Liver (tissue), 9 donors: ENCODE data around the gene SOD1. TPM values are rescaled to one million over a fixed set of nuclear protein-coding genes. Genes with fewer than 3 reads are reported as not detected.

ENCODE experiments used
- DNase-seq: peaks from one replicate; pipeline ENCODE4 v3.0.0-alpha.2; 2017; ENCODE audit warnings: low spot score
- H3K27ac ChIP-seq, 2 donors: one replicate each; pipeline ENCODE4 v1.7.0; 2013; ENCODE audit warnings: inconsistent platforms in 2 of 2, low read length in 2 of 2, control low read depth in 1 of 2, low read depth in 1 of 2, mild to moderate bottlenecking in 1 of 2
- H3K27me3 ChIP-seq, 4 donors: one replicate each; pipeline versions ENCODE4 v1.6.1 to v1.7.0; 2013; ENCODE audit warnings: low read length in 3 of 4, inconsistent platforms in 1 of 4, mild to moderate bottlenecking in 1 of 4, moderate library complexity in 1 of 4; ENCODE audit not compliant: control insufficient read depth in 4 of 4, insufficient read depth in 4 of 4
- H3K36me3 ChIP-seq, 4 donors: one replicate each; pipeline versions ENCODE4 v1.6.1 to v1.7.0; 2013; ENCODE audit warnings: low read length in 3 of 4, mild to moderate bottlenecking in 3 of 4, low read depth in 1 of 4, moderate library complexity in 1 of 4; ENCODE audit not compliant: control insufficient read depth in 4 of 4, insufficient read depth in 3 of 4
- H3K4me1 ChIP-seq, 4 donors: one replicate each; pipeline versions ENCODE4 v1.6.1 to v1.7.0; 2013; ENCODE audit warnings: low read length in 3 of 4, mild to moderate bottlenecking in 3 of 4, moderate library complexity in 1 of 4; ENCODE audit not compliant: control insufficient read depth in 4 of 4, insufficient read depth in 4 of 4
- H3K4me3 ChIP-seq, 3 donors: one replicate each; pipeline versions ENCODE4 v1.6.1 to v1.7.0; 2013; ENCODE audit warnings: low read length in 3 of 3, control low read depth in 1 of 3, low read depth in 1 of 3, mild to moderate bottlenecking in 1 of 3
- H3K9ac ChIP-seq, 2 donors: one replicate each; pipeline ENCODE4 v1.7.0; 2013; ENCODE audit warnings: low read length in 2 of 2, mild to moderate bottlenecking in 2 of 2, moderate library complexity in 2 of 2, control low read depth in 1 of 2, low read depth in 1 of 2
- H3K9me3 ChIP-seq, 4 donors: one replicate each; pipeline versions ENCODE4 v1.6.1 to v1.7.0; 2013; ENCODE audit warnings: low read length in 3 of 4; ENCODE audit not compliant: control insufficient read depth in 4 of 4
- EGR1 ChIP-seq, 2 donors: IDR thresholded peaks; 2 replicates each; pipeline ENCODE4 v1.6.1; 2016 to 2018; ENCODE audit warnings: antibody characterized with exemption in 2 of 2, low read depth in 2 of 2
- FOXA1 ChIP-seq: IDR thresholded peaks from 2 replicates; pipeline ENCODE4 v1.6.1; 2016; ENCODE audit warnings: antibody characterized with exemption
- FOXA2 ChIP-seq: IDR thresholded peaks from 2 replicates; pipeline ENCODE4 v1.6.1; 2016; ENCODE audit warnings: antibody characterized with exemption
- GABPA ChIP-seq, 2 donors: IDR thresholded peaks in 1 of 2; conservative IDR thresholded peaks in 1 of 2; 2 replicates each; pipeline ENCODE4 v1.6.1; 2016; ENCODE audit warnings: antibody characterized with exemption in 2 of 2, mild to moderate bottlenecking in 1 of 2, moderate library complexity in 1 of 2
- HNF4A ChIP-seq, 2 donors: conservative IDR thresholded peaks; 2 replicates each; pipeline ENCODE4 v1.6.1; 2016; ENCODE audit warnings: antibody characterized with exemption in 2 of 2, mild to moderate bottlenecking in 2 of 2
- HNF4G ChIP-seq: IDR thresholded peaks from 2 replicates; pipeline ENCODE4 v1.6.1; 2016; ENCODE audit warnings: antibody characterized with exemption
- JUND ChIP-seq, 2 donors: IDR thresholded peaks; 2 replicates each; pipeline ENCODE4 v1.6.1; 2016; ENCODE audit warnings: antibody characterized with exemption in 2 of 2
- NR2F2 ChIP-seq: IDR thresholded peaks from 2 replicates; pipeline ENCODE4 v1.6.1; 2016; ENCODE audit warnings: antibody characterized with exemption
- RAD21 ChIP-seq, 2 donors: IDR thresholded peaks; 2 replicates each; pipeline ENCODE4 v1.6.1; 2016; ENCODE audit warnings: antibody characterized with exemption in 2 of 2, mild to moderate bottlenecking in 2 of 2
- SP1 ChIP-seq: IDR thresholded peaks from 2 replicates; pipeline ENCODE4 v1.6.1; 2018; ENCODE audit warnings: antibody characterized with exemption, mild to moderate bottlenecking
- TAF1 ChIP-seq: conservative IDR thresholded peaks from 2 replicates; pipeline ENCODE4 v1.6.1; 2016; ENCODE audit warnings: antibody characterized with exemption, mild to moderate bottlenecking
- YY1 ChIP-seq: IDR thresholded peaks from 2 replicates; pipeline ENCODE4 v1.6.1; 2016; ENCODE audit warnings: antibody characterized with exemption, mild to moderate bottlenecking
- WGBS: extraction: QIAGEN DNeasy Blood & Tissue Kit; methylation state at CpG from one replicate; pipeline ENCODE4 v1.1.7; 2013; 5-methylcytosine and 5-hydroxymethylcytosine counted together
- polyA plus RNA-seq, 2 donors: library from polyadenylated mRNA; stranded (reverse) in 1 of 2; unstranded in 1 of 2; fragments of 200-250 nt in 1 of 2; fragments of >200 nt in 1 of 2; fragmentation: Nextera tagmentation in 1 of 2; extraction: Ambion mirVana in 1 of 2; gene quantifications; one replicate each; pipeline versions ENCODE4 v1.2.1 to v1.2.3, GENCODE V29; 2013 to 2015
- total RNA-seq, 2 donors: library from RNA; depleted of rRNA; stranded (reverse); fragments of >200 nt; gene quantifications; one replicate each; pipeline ENCODE4 v1.2.3, GENCODE V29; 2014
- TF ChIP-seq, protein P1 (sequence below): IDR thresholded peaks from 2 replicates; pipeline ENCODE4 v1.6.1; 2016; ENCODE audit warnings: antibody characterized with exemption, mild to moderate bottlenecking
- TF ChIP-seq, protein P2 (sequence below): IDR thresholded peaks from 2 replicates; pipeline ENCODE4 v1.6.1; 2016; ENCODE audit warnings: antibody characterized with exemption
- TF ChIP-seq, protein P3 (sequence below): IDR thresholded peaks from 2 replicates; pipeline ENCODE4 v1.6.1; 2016; ENCODE audit warnings: antibody characterized with exemption
- TF ChIP-seq, protein P4 (sequence below): IDR thresholded peaks from 2 replicates; pipeline ENCODE4 v1.6.1; 2016; ENCODE audit warnings: antibody characterized with exemption
- donor health status: healthy.
- donor health status: healthy.
- donor health status: healthy.
- donor health status: healthy.
- donor health status: healthy.

Gene SOD1
- total and polyA plus RNA-seq, 4 donors = 129 to 1,258 (median 658) TPM

DNA sequence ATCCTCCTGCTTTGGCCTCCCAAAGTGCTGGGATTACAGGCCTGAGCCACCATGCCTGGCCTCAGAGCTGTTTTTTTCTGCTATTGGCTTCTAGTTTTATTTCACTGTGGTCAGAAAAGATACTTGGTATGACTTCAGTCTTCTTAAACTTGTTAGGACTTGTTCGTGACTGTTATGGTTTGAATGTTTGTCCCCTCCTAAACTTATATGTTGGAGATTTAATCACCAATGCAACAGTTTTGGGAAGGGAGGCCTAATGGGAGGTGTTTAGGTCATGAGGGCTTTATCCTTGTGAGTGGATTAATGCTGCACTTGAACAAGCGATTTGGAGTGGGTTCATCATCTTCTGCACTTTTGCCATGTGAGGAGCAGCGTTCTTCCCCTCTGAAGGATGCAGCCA is 24.5 kb upstream of the SOD1 start:
- H3K4me3 ChIP-seq = no peak overlapping the region
- no peaks in the 10 kb centered on the region for H3K9me3 ChIP-seq
- no peak overlapping the region for H3K27ac ChIP-seq
- DNase-seq = no peak
- H3K36me3 ChIP-seq = no peaks in the 10 kb centered on the region
- WGBS = 93% methylated on average over 3 of the region's 3 CpGs
- no peaks in the 10 kb centered on the region for H3K27me3 ChIP-seq
- H3K9ac ChIP-seq = no peak overlapping the region
- H3K4me1 ChIP-seq = peaks cover 2 to 13% (median 4%) of the 10 kb centered on the region in 4 donors
- TF ChIP-seq FOXA1 (no peak), SP1 (no peak), HNF4G (no peak), JUND (IDR thresholded peaks at IDR 0.05) (no peak), YY1 (no peak), RAD21 (IDR thresholded peaks at IDR 0.05) (no peak), EGR1 (IDR thresholded peaks at IDR 0.05; ENCODE audit: low read depth in 2 of 2) (no peak), NR2F2 (no peak)
- TF ChIP-seq, protein P1, sequence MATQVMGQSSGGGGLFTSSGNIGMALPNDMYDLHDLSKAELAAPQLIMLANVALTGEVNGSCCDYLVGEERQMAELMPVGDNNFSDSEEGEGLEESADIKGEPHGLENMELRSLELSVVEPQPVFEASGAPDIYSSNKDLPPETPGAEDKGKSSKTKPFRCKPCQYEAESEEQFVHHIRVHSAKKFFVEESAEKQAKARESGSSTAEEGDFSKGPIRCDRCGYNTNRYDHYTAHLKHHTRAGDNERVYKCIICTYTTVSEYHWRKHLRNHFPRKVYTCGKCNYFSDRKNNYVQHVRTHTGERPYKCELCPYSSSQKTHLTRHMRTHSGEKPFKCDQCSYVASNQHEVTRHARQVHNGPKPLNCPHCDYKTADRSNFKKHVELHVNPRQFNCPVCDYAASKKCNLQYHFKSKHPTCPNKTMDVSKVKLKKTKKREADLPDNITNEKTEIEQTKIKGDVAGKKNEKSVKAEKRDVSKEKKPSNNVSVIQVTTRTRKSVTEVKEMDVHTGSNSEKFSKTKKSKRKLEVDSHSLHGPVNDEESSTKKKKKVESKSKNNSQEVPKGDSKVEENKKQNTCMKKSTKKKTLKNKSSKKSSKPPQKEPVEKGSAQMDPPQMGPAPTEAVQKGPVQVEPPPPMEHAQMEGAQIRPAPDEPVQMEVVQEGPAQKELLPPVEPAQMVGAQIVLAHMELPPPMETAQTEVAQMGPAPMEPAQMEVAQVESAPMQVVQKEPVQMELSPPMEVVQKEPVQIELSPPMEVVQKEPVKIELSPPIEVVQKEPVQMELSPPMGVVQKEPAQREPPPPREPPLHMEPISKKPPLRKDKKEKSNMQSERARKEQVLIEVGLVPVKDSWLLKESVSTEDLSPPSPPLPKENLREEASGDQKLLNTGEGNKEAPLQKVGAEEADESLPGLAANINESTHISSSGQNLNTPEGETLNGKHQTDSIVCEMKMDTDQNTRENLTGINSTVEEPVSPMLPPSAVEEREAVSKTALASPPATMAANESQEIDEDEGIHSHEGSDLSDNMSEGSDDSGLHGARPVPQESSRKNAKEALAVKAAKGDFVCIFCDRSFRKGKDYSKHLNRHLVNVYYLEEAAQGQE = no peak
- TF ChIP-seq, protein P2, sequence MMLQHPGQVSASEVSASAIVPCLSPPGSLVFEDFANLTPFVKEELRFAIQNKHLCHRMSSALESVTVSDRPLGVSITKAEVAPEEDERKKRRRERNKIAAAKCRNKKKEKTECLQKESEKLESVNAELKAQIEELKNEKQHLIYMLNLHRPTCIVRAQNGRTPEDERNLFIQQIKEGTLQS = no peak
- TF ChIP-seq, protein P3, sequence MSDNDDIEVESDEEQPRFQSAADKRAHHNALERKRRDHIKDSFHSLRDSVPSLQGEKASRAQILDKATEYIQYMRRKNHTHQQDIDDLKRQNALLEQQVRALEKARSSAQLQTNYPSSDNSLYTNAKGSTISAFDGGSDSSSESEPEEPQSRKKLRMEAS = no peak

DNA sequence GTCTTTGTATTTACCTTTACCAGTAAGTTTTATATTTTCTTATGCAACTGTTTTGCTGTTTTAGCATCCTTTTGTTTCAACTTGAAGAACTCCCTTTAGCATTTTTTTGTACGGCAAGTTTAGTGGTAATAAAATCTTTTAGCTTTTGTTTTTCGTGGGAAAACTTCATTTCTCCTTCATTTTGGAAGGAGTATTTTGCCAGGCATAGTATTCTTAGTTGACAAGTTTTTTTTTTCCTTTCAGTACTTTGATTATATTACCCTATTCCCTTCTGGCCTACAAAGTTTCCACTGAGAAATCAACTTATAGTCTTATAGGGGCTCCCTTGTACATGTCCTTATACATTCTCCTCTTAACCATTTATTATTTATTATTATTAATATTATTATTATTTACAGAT is 22.6 kb upstream of the SOD1 start:
- TF ChIP-seq, protein P2 = no peak
- TF ChIP-seq NR2F2 = no peak
- TF ChIP-seq JUND (IDR thresholded peaks at IDR 0.05) = no peak
- TF ChIP-seq GABPA (IDR thresholded peaks at IDR 0.05 in 1 of 2, conservative IDR thresholded peaks at IDR 0.05 in 1 of 2) = no peak
- no peak for TF ChIP-seq YY1
- TF ChIP-seq SP1 = no peak
- TF ChIP-seq, protein P3 = no peak
- TF ChIP-seq HNF4A (conservative IDR thresholded peaks at IDR 0.05) = no peak
- Histone ChIP-seq H3K27me3 (no peaks in the 10 kb centered on the region), H3K4me1 (no peaks in the 10 kb centered on the region), H3K27ac (no peak overlapping the region), H3K9ac (no peak overlapping the region), H3K4me3 (no peak overlapping the region), H3K9me3 (no peaks in the 10 kb centered on the region), H3K36me3 (no peaks in the 10 kb centered on the region)
- no peak for DNase-seq
- 89% methylated on average over 2 of the region's 2 CpGs for WGBS

DNA sequence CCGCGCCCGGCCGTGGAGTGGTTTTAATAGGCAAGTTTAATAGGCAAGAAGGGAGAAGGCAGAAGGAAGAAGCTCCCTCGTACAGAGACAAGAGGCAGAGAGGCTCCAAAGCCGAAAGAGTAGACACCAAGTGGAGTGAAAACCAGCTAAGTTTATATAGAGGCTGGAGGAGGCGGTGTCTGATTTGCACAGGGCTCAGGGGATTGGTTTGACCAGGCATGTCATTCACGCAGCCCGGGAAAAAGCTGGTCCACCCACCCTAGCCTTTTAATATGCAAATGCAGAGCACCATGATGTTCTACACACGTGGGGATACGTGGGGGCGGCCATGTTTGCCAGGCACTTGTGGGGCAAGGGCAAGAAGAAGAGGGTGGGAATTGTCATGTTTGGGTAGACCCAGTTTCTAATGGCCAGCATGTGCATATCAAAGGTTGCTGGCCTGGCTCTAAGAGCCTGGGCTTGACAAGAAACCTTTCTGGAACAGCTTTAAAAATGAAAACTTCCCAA is 18.0 kb upstream of the SOD1 start:
- Histone ChIP-seq H3K27me3 (no peaks in the 10 kb centered on the region), H3K4me1 (no peaks in the 10 kb centered on the region), H3K9me3 (no peaks in the 10 kb centered on the region), H3K4me3 (no peak overlapping the region), H3K36me3 (peaks cover 0 to 3% (median 0%) of the 10 kb centered on the region in 4 donors), H3K27ac (no peak overlapping the region), H3K9ac (no peak overlapping the region)
- DNase-seq = no peak
- WGBS = 97% methylated on average over 12 of the region's 12 CpGs
- TF ChIP-seq FOXA1 (no peak), GABPA (IDR thresholded peaks at IDR 0.05 in 1 of 2, conservative IDR thresholded peaks at IDR 0.05 in 1 of 2) (no peak), FOXA2 (no peak), HNF4A (conservative IDR thresholded peaks at IDR 0.05) (no peak), TAF1 (no peak), JUND (IDR thresholded peaks at IDR 0.05) (no peak), SP1 (no peak), RAD21 (IDR thresholded peaks at IDR 0.05) (no peak), NR2F2 (no peak)
- TF ChIP-seq, protein P3 = no peak
- TF ChIP-seq, protein P1 = no peak
- TF ChIP-seq, protein P4, sequence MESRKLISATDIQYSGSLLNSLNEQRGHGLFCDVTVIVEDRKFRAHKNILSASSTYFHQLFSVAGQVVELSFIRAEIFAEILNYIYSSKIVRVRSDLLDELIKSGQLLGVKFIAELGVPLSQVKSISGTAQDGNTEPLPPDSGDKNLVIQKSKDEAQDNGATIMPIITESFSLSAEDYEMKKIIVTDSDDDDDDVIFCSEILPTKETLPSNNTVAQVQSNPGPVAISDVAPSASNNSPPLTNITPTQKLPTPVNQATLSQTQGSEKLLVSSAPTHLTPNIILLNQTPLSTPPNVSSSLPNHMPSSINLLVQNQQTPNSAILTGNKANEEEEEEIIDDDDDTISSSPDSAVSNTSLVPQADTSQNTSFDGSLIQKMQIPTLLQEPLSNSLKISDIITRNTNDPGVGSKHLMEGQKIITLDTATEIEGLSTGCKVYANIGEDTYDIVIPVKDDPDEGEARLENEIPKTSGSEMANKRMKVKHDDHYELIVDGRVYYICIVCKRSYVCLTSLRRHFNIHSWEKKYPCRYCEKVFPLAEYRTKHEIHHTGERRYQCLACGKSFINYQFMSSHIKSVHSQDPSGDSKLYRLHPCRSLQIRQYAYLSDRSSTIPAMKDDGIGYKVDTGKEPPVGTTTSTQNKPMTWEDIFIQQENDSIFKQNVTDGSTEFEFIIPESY = no peak
